Bronchial epithelial cell (primary cell): ENCODE data around the gene COX7A2. TPM values are rescaled to one million over a fixed set of nuclear protein-coding genes. Genes with fewer than 3 reads are reported as not detected.

Experiments
- DNase-seq: peaks from one replicate; pipeline ENCODE4 v3.0.0-alpha.2; 2010; ENCODE audit warnings: low read depth
- FAIRE-seq: peaks from 2 replicates; lab custom pipeline; 2011; peaks lifted over from hg19 to GRCh38; lab: Jason Lieb, UNC
- H3K27me3 ChIP-seq: 2 replicates; pipeline ENCODE4 v1.5.1; 2011; ENCODE audit warnings: low read length; ENCODE audit not compliant: control insufficient read depth, insufficient read depth
- H3K36me3 ChIP-seq: 2 replicates; pipeline ENCODE4 v1.5.1; 2011; ENCODE audit warnings: low read length; ENCODE audit not compliant: control insufficient read depth, insufficient read depth
- H3K4me3 ChIP-seq: 2 replicates; pipeline ENCODE4 v1.5.1; 2011; ENCODE audit warnings: mild to moderate bottlenecking, low read depth, low read length, control low read depth
- total RNA-seq: library from RNA; depleted of rRNA; stranded (reverse); fragments of >200 nt; gene quantifications from 2 replicates; pipeline ENCODE4 v1.2.1, GENCODE V29; 2014
- TF ChIP-seq, protein P1 (sequence below): IDR thresholded peaks from 2 replicates; pipeline ENCODE4 v1.5.1; 2011; ENCODE audit warnings: mild to moderate bottlenecking, moderate library complexity, low read length, control low read depth, inconsistent platforms; ENCODE audit not compliant: insufficient read depth, severe bottlenecking

The COX7A2 gene
- total RNA-seq, 1 donor from 2014 or later, result 176 TPM

- DNase-seq (peak; percentile 54), FAIRE-seq (no peak)
- no peak overlapping the region for H3K4me3 ChIP-seq
- H3K36me3 ChIP-seq, result no peaks in the 10 kb centered on the region
- no peaks in the 10 kb centered on the region for H3K27me3 ChIP-seq
- TF ChIP-seq, protein P1, sequence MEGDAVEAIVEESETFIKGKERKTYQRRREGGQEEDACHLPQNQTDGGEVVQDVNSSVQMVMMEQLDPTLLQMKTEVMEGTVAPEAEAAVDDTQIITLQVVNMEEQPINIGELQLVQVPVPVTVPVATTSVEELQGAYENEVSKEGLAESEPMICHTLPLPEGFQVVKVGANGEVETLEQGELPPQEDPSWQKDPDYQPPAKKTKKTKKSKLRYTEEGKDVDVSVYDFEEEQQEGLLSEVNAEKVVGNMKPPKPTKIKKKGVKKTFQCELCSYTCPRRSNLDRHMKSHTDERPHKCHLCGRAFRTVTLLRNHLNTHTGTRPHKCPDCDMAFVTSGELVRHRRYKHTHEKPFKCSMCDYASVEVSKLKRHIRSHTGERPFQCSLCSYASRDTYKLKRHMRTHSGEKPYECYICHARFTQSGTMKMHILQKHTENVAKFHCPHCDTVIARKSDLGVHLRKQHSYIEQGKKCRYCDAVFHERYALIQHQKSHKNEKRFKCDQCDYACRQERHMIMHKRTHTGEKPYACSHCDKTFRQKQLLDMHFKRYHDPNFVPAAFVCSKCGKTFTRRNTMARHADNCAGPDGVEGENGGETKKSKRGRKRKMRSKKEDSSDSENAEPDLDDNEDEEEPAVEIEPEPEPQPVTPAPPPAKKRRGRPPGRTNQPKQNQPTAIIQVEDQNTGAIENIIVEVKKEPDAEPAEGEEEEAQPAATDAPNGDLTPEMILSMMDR, result no peak
Measured at GRCh38 chr6:75278474-75279077, 35.0 kb upstream of the COX7A2 start.

GRCh38 chr6:75275067-75275466, 31.5 kb upstream of the COX7A2 start:
- Histone ChIP-seq H3K27me3 (no peaks in the 10 kb centered on the region), H3K36me3 (peaks cover 2% of the 10 kb centered on the region), H3K4me3 (no peak overlapping the region)
- DNase-seq, result peak; percentile 97
- TF ChIP-seq, protein P1, result no peak
- peak; percentile 50 for FAIRE-seq

DNA sequence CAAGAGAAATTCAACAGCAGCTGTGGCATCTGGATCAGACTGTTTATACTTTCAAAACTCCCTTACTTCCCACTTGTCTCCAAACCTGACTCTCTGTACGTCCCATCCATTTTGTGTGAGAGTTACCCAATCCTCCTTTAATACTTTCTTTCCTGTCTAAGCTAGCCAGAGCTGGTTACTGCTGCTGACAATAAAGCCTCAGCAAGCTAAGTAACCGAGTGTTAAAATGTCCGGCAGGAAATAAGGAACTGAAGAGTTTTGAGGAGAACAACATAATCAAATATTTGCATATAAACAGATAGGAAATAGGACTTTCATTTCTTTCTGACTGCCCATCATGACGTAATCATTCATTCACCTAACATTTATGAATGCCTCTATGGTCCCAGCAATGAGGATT, 29.4 kb upstream of the COX7A2 start:
- TF ChIP-seq, protein P1, result no peak
- DNase-seq, result no peak
- H3K4me3 ChIP-seq, result no peak overlapping the region

GRCh38 chr6:75272145-75272840, 28.7 kb upstream of the COX7A2 start:
- TF ChIP-seq, protein P1, result no peak
- Histone ChIP-seq H3K27me3 (no peaks in the 10 kb centered on the region), H3K4me3 (no peak overlapping the region), H3K36me3 (peaks cover 2% of the 10 kb centered on the region)
- DNase-seq (peak; percentile 72), FAIRE-seq (no peak)

More for the DNA sequence above, 29.4 kb upstream of the COX7A2 start:
- Histone ChIP-seq H3K36me3 (peaks cover 2% of the 10 kb centered on the region), H3K27me3 (no peaks in the 10 kb centered on the region)
- FAIRE-seq, result no peak

GRCh38 chr6:75268988-75269354, 25.4 kb upstream of the COX7A2 start:
- DNase-seq, result no peak
- no peaks in the 10 kb centered on the region for H3K27me3 ChIP-seq
- no peak for FAIRE-seq
- peaks cover 2% of the 10 kb centered on the region for H3K36me3 ChIP-seq
- H3K4me3 ChIP-seq, result no peak overlapping the region
- TF ChIP-seq, protein P1, result no peak
